ENCODE measurements around the gene B4GALT1.

The B4GALT1 gene

GRCh38 chr9:33123407-33124031, 43.6 kb downstream of the B4GALT1 start:
- DNase-seq (ENCODE audit: low spot score): no peak

- DNase-seq (ENCODE audit: low spot score): no peak
Observed at GRCh38 chr9:33120620-33121019, 46.5 kb downstream of the B4GALT1 start.

GRCh38 chr9:33117796-33118195, 49.3 kb downstream of the B4GALT1 start:
- DNase-seq (ENCODE audit: low spot score): no peak

- no peak for DNase-seq (ENCODE audit: low spot score)
Observed at GRCh38 chr9:33117306-33117705, 49.8 kb downstream of the B4GALT1 start.

GRCh38 chr9:33116860-33117259, 50.3 kb downstream of the B4GALT1 start:
- peak; percentile 48 for DNase-seq (ENCODE audit: low spot score)

- peak; percentile 40 for DNase-seq (ENCODE audit: low spot score)
Observed at GRCh38 chr9:33114746-33115145, 52.4 kb downstream of the B4GALT1 start.

GRCh38 chr9:33113799-33114547, 53.2 kb downstream of the B4GALT1 start:
- DNase-seq (ENCODE audit: low spot score): peak; percentile 33

- peak; percentile 61 for DNase-seq (ENCODE audit: low spot score)
Observed at GRCh38 chr9:33112094-33112493, 55.0 kb downstream of the B4GALT1 start.

GRCh38 chr9:33111631-33112030, 55.5 kb downstream of the B4GALT1 start:
- peak; percentile 56 for DNase-seq (ENCODE audit: low spot score)

- no peak for DNase-seq (ENCODE audit: low spot score)
Observed at GRCh38 chr9:33110686-33111085, 56.5 kb downstream of the B4GALT1 start.

- no peak for DNase-seq (ENCODE audit: low spot score)
Observed at GRCh38 chr9:33109850-33110595, 57.1 kb downstream of the B4GALT1 start.

GRCh38 chr9:33109097-33109496, 58.0 kb downstream of the B4GALT1 start:
- DNase-seq (ENCODE audit: low spot score): no peak

- no peak for DNase-seq (ENCODE audit: low spot score)
Observed at GRCh38 chr9:33108472-33108871, 58.7 kb downstream of the B4GALT1 start.

- no peak for DNase-seq (ENCODE audit: low spot score)
Observed at GRCh38 chr9:33107762-33108161, 59.4 kb downstream of the B4GALT1 start.

- no peak for DNase-seq (ENCODE audit: low spot score)
Observed at GRCh38 chr9:33106827-33107621, 60.1 kb downstream of the B4GALT1 start.

GRCh38 chr9:33106372-33106771, 60.8 kb downstream of the B4GALT1 start:
- DNase-seq (ENCODE audit: low spot score): no peak

- no peak for DNase-seq (ENCODE audit: low spot score)
Observed at GRCh38 chr9:33105959-33106358, 61.2 kb downstream of the B4GALT1 start.

GRCh38 chr9:33105504-33105903, 61.6 kb downstream of the B4GALT1 start:
- no peak for DNase-seq (ENCODE audit: low spot score)

- no peak for DNase-seq (ENCODE audit: low spot score)
Observed at GRCh38 chr9:33104401-33104800, 62.7 kb downstream of the B4GALT1 start.

GRCh38 chr9:33103501-33104281, 63.4 kb downstream of the B4GALT1 start:
- DNase-seq (ENCODE audit: low spot score): no peak

- DNase-seq (ENCODE audit: low spot score): no peak
Observed at GRCh38 chr9:33102551-33103210, 64.5 kb downstream of the B4GALT1 start.
